Thyroid gland (tissue), 4 donors: Measurements from ENCODE around the gene C6orf132. TPM values are rescaled to one million over a fixed set of nuclear protein-coding genes. Genes with fewer than 3 reads are reported as not detected.

ENCODE experiments used
- DNase-seq, 2 donors: peaks; one replicate each; pipeline ENCODE4 v3.0.0-alpha.2; 2019
- H3K27ac ChIP-seq, 3 donors: fragments of 200-600 bp; sonication (generic); 1 replicate in 2 of 3; 2 replicates in 1 of 3; pipeline ENCODE4 v1.5.1; 2016 to 2019; ENCODE audit warnings: mild to moderate bottlenecking in 1 of 3, moderate library complexity in 1 of 3
- H3K27me3 ChIP-seq: fragments of 200-600 bp; sonication (generic); one replicate; pipeline ENCODE4 v1.5.1; 2019
- H3K36me3 ChIP-seq, 2 donors: fragments of 200-600 bp; sonication (generic); one replicate each; pipeline ENCODE4 v1.5.1; 2016 to 2019
- H3K4me1 ChIP-seq, 2 donors: fragments of 200-600 bp; sonication (generic); one replicate each; pipeline ENCODE4 v1.5.1; 2017 to 2019
- H3K4me3 ChIP-seq, 3 donors: fragments of 200-600 bp; sonication (generic); replicated peaks in 1 of 3; 1 replicate in 2 of 3; 2 replicates in 1 of 3; pipeline ENCODE4 v1.5.1; 2016; ENCODE audit warnings: mild to moderate bottlenecking in 1 of 3
- H3K9me3 ChIP-seq: fragments of 200-600 bp; sonication (generic); one replicate; pipeline ENCODE4 v1.5.1; 2017
- CTCF ChIP-seq, 6 experiments: fragments of 200-600 bp in 3 of 6; fragments of 450-650 bp in 3 of 6; sonication (generic) in 3 of 6; IDR thresholded peaks; one replicate each; pipeline ENCODE4 v1.5.1; 2016 to 2019; ENCODE audit warnings: antibody characterized with exemption in 6 of 6, mild to moderate bottlenecking in 2 of 6, inconsistent platforms in 1 of 6, moderate library complexity in 1 of 6
- POLR2A ChIP-seq, 2 donors: fragments of 450-650 bp; IDR thresholded peaks; one replicate each; pipeline ENCODE4 v1.6.1; 2017; ENCODE audit warnings: antibody characterized with exemption in 2 of 2, mild to moderate bottlenecking in 2 of 2, moderate library complexity in 1 of 2
- WGBS, 2 donors: methylation state at CpG; one replicate each; pipeline ENCODE4 v1.1.5; 2017; 5-methylcytosine and 5-hydroxymethylcytosine counted together
- intact Hi-C: fragments of 100-400 bp; cut with DNase I; formaldehyde crosslinking; loops from one replicate; pipeline ENCODE4 v1.15.1; 2023
- total RNA-seq, 4 donors: library from RNA; depleted of rRNA; stranded (reverse); fragments of >200 nt; gene quantifications; one replicate each; pipeline ENCODE4 v1.2.3, GENCODE V29; 2016

Gene C6orf132
- 10 to 100 TPM; 14.8 to 34.3 (median 30.6) TPM for total RNA-seq

GRCh38 chr6:42142118-42142835 is at the start of gene C6orf132:
C6orf132 (minus strand) TSS chr6:42142620; CDS start chr6:42142444, 176 bp downstream.
- peaks cover 38 to 39% of the 10 kb centered on the region in 2 donors for H3K4me1 ChIP-seq
- H3K36me3 ChIP-seq = no peaks in the 10 kb centered on the region
- H3K4me3 ChIP-seq = peak within 1 kb of the TSS; percentile 8 to 53 (median 30)
- H3K9me3 ChIP-seq = no peaks in the 10 kb centered on the region
- H3K27me3 ChIP-seq = no peaks in the 10 kb centered on the region
- TF ChIP-seq CTCF (IDR thresholded peaks at IDR 0.05) (peak in 2 of 6 experiments; percentile 6 to 20), POLR2A (IDR thresholded peaks at IDR 0.05) (peak; percentile 21 to 86)
- intact Hi-C loops = no loop called here
- peak; percentile 88 to 93 for DNase-seq
- peak within 1 kb of the TSS; percentile 66 to 90 (median 78) for H3K27ac ChIP-seq
- WGBS, 2 donors = 1 to 5% methylated on average over 19 to 29 of the region's 60 CpGs

- WGBS, 2 donors = 77 to 85% methylated on average over 5 of the region's 5 CpGs
- intact Hi-C loops = no loop called here
- TF ChIP-seq CTCF (IDR thresholded peaks at IDR 0.05) (no peak), POLR2A (IDR thresholded peaks at IDR 0.05) (no peak)
- Histone ChIP-seq H3K27ac (no peak overlapping the region), H3K9me3 (no peaks in the 10 kb centered on the region), H3K36me3 (no peaks in the 10 kb centered on the region), H3K4me3 (no peak overlapping the region), H3K4me1 (peaks cover 5 to 8% of the 10 kb centered on the region in 2 donors), H3K27me3 (no peaks in the 10 kb centered on the region)
- no peak for DNase-seq
These were observed 48.2 kb upstream of the C6orf132 start for GRCh38 chr6:42190554-42191183.

GRCh38 chr6:42188406-42188805 is 46.0 kb upstream of the C6orf132 start:
- intact Hi-C loops = no loop called here
- Histone ChIP-seq H3K9me3 (no peaks in the 10 kb centered on the region), H3K4me1 (peaks cover 4 to 5% of the 10 kb centered on the region in 2 donors), H3K27ac (no peak overlapping the region), H3K36me3 (no peaks in the 10 kb centered on the region), H3K4me3 (no peak overlapping the region), H3K27me3 (no peaks in the 10 kb centered on the region)
- no peak for DNase-seq
- no peak for TF ChIP-seq CTCF (IDR thresholded peaks at IDR 0.05)
- no peak for TF ChIP-seq POLR2A (IDR thresholded peaks at IDR 0.05)
- WGBS, 2 donors = 69 to 76% methylated on average over 6 of the region's 6 CpGs

GRCh38 chr6:42185597-42185996 is 43.2 kb upstream of the C6orf132 start:
- 75 to 78% methylated on average over 10 of the region's 10 CpGs for WGBS, 2 donors

More at GRCh38 chr6:42185597-42185996, 43.2 kb upstream of the C6orf132 start:
- no peak overlapping the region for H3K4me3 ChIP-seq
- no peaks in the 10 kb centered on the region for H3K36me3 ChIP-seq
- H3K27me3 ChIP-seq = no peaks in the 10 kb centered on the region
- no peak for TF ChIP-seq POLR2A (IDR thresholded peaks at IDR 0.05)
- TF ChIP-seq CTCF (IDR thresholded peaks at IDR 0.05) = no peak
- intact Hi-C loops = no loop called here
- no peak for DNase-seq
- H3K9me3 ChIP-seq = no peaks in the 10 kb centered on the region
- no peak overlapping the region for H3K27ac ChIP-seq
- H3K4me1 ChIP-seq = no peaks in the 10 kb centered on the region
